HepG2 (cell line): ENCODE data around the gene CTXN3. TPM values are rescaled to one million over a fixed set of nuclear protein-coding genes. Genes with fewer than 3 reads are reported as not detected.

Experiments
- ATAC-seq: fragments of 200-7000 bp; cut with Tn5 transposase; 3 replicates; pipeline ENCODE4 v1.9.1; 2020; ENCODE audit warnings: mild to moderate bottlenecking, moderate library complexity
- BruUV-seq: library from RNA; stranded (reverse); fragments of 400-500 nt; replicated peaks from 2 replicates; lab custom pipeline; 2021; lab: Mats Ljungman, UMichigan
- CTCF ChIA-PET: fragments of 300-600 bp; formaldehyde crosslinking; extraction: SDS; loops from one replicate; lab custom pipeline; 2021; ENCODE audit warnings: low total read pairs, inconsistent platforms, low intra/inter-chr PET ratio; lab: Yijun Ruan, JAX
- POLR2A ChIA-PET: fragments of 350-600 bp; sonication (Branson Sonifier 250); formaldehyde crosslinking; loops from one replicate; lab custom pipeline; 2020; ENCODE audit warnings: antibody characterized with exemption, inconsistent platforms; lab: Yijun Ruan, JAX
- DNase-seq: peaks from one replicate; pipeline ENCODE4 v3.0.0-alpha.2; 2015; ENCODE audit warnings: low spot score
- FAIRE-seq: peaks from 3 replicates; lab custom pipeline; 2011; peaks lifted over from hg19 to GRCh38; lab: Jason Lieb, UNC
- H2AFZ ChIP-seq: one replicate; pipeline ENCODE4 v1.6.1; 2011; ENCODE audit warnings: low read length, inconsistent platforms
- H3K27ac ChIP-seq: fragments of 300-600 bp; 3 replicates; pipeline ENCODE4 v1.8.0; 2011; ENCODE audit warnings: mixed run types, mild to moderate bottlenecking, mixed read lengths, low read length, inconsistent platforms; ENCODE audit not compliant: insufficient read depth; ENCODE audit errors: extremely low read length
- H3K27me3 ChIP-seq, 2 experiments: fragments of 200-600 bp in 1 of 2; 2 replicates in 1 of 2; 3 replicates in 1 of 2; pipeline versions ENCODE4 v1.6.0 to v1.8.0; 2011; ENCODE audit warnings: low read length in 2 of 2, mild to moderate bottlenecking in 2 of 2, moderate library complexity in 2 of 2, inconsistent platforms in 1 of 2; ENCODE audit not compliant: insufficient read depth in 2 of 2, control insufficient read depth in 1 of 2
- H3K36me3 ChIP-seq, 2 experiments: fragments of 200-600 bp in 1 of 2; replicated peaks in 1 of 2; 2 replicates in 1 of 2; 3 replicates in 1 of 2; pipeline versions ENCODE4 v1.5.1 to v1.8.0; 2011; ENCODE audit warnings: low read length in 2 of 2, inconsistent platforms in 1 of 2; ENCODE audit not compliant: insufficient read depth in 2 of 2, control insufficient read depth in 1 of 2
- H3K4me1 ChIP-seq: 2 replicates; pipeline ENCODE4 v1.5.1; 2012; ENCODE audit warnings: low read length, inconsistent platforms; ENCODE audit not compliant: insufficient read depth
- H3K4me2 ChIP-seq: 2 replicates; pipeline ENCODE4 v1.6.0; 2011; ENCODE audit warnings: low read depth, low read length, inconsistent platforms
- H3K4me3 ChIP-seq, 3 experiments: fragments of 200-600 bp in 1 of 3; sonication (generic), shearing (Covaris generic) in 1 of 3; replicated peaks in 1 of 3; 2 replicates each; pipeline ENCODE4 v1.5.1; 2011 to 2016; ENCODE audit warnings: low read length in 3 of 3, inconsistent platforms in 2 of 3, low read depth in 2 of 3, mild to moderate bottlenecking in 2 of 3, control low read depth in 1 of 3, mixed read lengths in 1 of 3; ENCODE audit not compliant: insufficient read depth in 1 of 3
- H3K79me2 ChIP-seq: one replicate; pipeline ENCODE4 v1.6.1; 2011; ENCODE audit warnings: low read length, inconsistent platforms; ENCODE audit not compliant: insufficient read depth
- H3K9ac ChIP-seq: 2 replicates; pipeline ENCODE4 v1.6.0; 2011; ENCODE audit warnings: mild to moderate bottlenecking, low read depth, low read length, inconsistent platforms; ENCODE audit not compliant: insufficient read depth
- H3K9me3 ChIP-seq: 2 replicates; pipeline ENCODE4 v1.5.1; 2012; ENCODE audit warnings: mild to moderate bottlenecking, low read length
- H4K20me1 ChIP-seq: 2 replicates; pipeline ENCODE4 v1.6.0; 2011; ENCODE audit warnings: inconsistent platforms, mild to moderate bottlenecking, low read length, moderate library complexity; ENCODE audit not compliant: insufficient read depth
- ARID5B ChIP-seq: IDR thresholded peaks from 2 replicates; pipeline ENCODE4 v1.4.0; 2020; ENCODE audit warnings: mild to moderate bottlenecking, missing genetic modification reagents
- ZNF616 ChIP-seq: sonication (generic); formaldehyde crosslinking; IDR thresholded peaks from 2 replicates; pipeline ENCODE4 v1.5.0; 2020; ENCODE audit warnings: low read depth, mild to moderate bottlenecking, missing genetic modification reagents
- ZNF839 ChIP-seq: sonication (generic); formaldehyde crosslinking; IDR thresholded peaks from 2 replicates; pipeline ENCODE4 v1.4.0; 2020; ENCODE audit warnings: missing genetic modification reagents, mild to moderate bottlenecking, borderline replicate concordance
- ZSCAN21 ChIP-seq: sonication (generic); formaldehyde crosslinking; IDR thresholded peaks from 2 replicates; pipeline ENCODE4 v1.8.0; 2022; ENCODE audit warnings: mild to moderate bottlenecking, missing genetic modification reagents, moderate library complexity, borderline replicate concordance
- WGBS: methylation state at CpG from one replicate; pipeline ENCODE4 v1.1.6; 2017; ENCODE audit warnings: low lambda C conversion rate; 5-methylcytosine and 5-hydroxymethylcytosine counted together
- in situ Hi-C: cut with HindIII; loops from 2 replicates; pipeline ENCODE4 v1.10.0; 2017; ENCODE audit warnings: low pct_unique_long_range_greater_than_20kb; ENCODE audit not compliant: extremely low pct_ligation_motif_present
- intact Hi-C: fragments of 100-400 bp; cut with micrococcal nuclease; formaldehyde crosslinking; loops from one replicate; pipeline ENCODE4 v1.10.0; 2022; ENCODE audit not compliant: unreplicated experiment
- polyA plus RNA-seq, 8 experiments: library from polyadenylated mRNA; depleted of rRNA in 3 of 8; stranded (reverse) in 7 of 8; unstranded in 1 of 8; fragments of >200 nt; fragmentation: Illumina TruSeq in 4 of 8; extraction: Trizol in 4 of 8; gene quantifications; 2 replicates each; pipeline versions ENCODE4 v1.2.1 to v1.2.3, GENCODE V29; 2011 to 2016; ENCODE audit warnings: low read depth in 4 of 8, missing spikeins in 1 of 8, mixed read lengths in 1 of 8; ENCODE audit not compliant: insufficient read depth in 1 of 8
- total RNA-seq, 5 experiments: library from RNA; depleted of rRNA; stranded (reverse); fragments of >200 nt; fragmentation: Illumina TruSeq; extraction: Trizol; gene quantifications; 2 replicates each; pipeline ENCODE4 v1.2.3, GENCODE V29; 2016; ENCODE audit warnings: low read depth in 1 of 5
- TF ChIP-seq, protein P1 (sequence below): sonication (generic); formaldehyde crosslinking; conservative IDR thresholded peaks from 2 replicates; pipeline ENCODE4 v1.4.0; 2020; ENCODE audit warnings: missing genetic modification reagents
- TF ChIP-seq, protein P2 (sequence below): sonication (generic); formaldehyde crosslinking; IDR thresholded peaks from 2 replicates; pipeline ENCODE4 v1.5.1; 2020; ENCODE audit warnings: mild to moderate bottlenecking, missing genetic modification reagents

Gene CTXN3
- total and polyA plus RNA-seq, 2 of the 13 experiments (the other 11 are each of a cell fraction or from before 2014, with no cell fraction given), result not detected

GRCh38 chr5:127621601-127622325 is 27.1 kb upstream of the CTXN3 start:
- intact Hi-C loops, result no loop called here
- TF ChIP-seq ARID5B (CRISPR knock-in tag) (no peak), ZNF839 (no peak), ZSCAN21 (no peak), ZNF616 (no peak)
- TF ChIP-seq, protein P1, sequence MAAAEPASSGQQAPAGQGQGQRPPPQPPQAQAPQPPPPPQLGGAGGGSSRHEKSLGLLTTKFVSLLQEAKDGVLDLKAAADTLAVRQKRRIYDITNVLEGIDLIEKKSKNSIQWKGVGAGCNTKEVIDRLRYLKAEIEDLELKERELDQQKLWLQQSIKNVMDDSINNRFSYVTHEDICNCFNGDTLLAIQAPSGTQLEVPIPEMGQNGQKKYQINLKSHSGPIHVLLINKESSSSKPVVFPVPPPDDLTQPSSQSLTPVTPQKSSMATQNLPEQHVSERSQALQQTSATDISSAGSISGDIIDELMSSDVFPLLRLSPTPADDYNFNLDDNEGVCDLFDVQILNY (CRISPR knock-in tag), result no peak
- TF ChIP-seq, protein P2, sequence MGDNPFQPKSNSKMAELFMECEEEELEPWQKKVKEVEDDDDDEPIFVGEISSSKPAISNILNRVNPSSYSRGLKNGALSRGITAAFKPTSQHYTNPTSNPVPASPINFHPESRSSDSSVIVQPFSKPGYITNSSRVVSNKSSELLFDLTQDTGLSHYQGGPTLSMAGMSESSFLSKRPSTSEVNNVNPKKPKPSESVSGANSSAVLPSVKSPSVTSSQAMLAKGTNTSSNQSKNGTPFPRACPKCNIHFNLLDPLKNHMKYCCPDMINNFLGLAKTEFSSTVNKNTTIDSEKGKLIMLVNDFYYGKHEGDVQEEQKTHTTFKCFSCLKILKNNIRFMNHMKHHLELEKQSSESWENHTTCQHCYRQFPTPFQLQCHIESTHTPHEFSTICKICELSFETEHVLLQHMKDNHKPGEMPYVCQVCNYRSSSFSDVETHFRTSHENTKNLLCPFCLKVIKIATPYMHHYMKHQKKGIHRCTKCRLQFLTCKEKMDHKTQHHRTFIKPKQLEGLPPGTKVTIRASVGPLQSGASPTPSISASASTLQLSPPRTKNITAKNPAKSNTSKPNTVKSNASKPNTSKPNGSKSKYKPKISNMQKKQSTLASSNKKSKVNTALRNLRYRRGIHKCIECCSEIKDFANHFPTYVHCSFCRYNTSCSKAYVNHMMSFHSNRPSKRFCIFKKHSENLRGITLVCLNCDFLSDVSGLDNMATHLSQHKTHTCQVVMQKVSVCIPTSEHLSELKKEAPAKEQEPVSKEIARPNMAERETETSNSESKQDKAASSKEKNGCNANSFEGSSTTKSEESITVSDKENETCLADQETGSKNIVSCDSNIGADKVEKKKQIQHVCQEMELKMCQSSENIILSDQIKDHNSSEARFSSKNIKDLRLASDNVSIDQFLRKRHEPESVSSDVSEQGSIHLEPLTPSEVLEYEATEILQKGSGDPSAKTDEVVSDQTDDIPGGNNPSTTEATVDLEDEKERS, result no peak
- TF ChIP-seq, all 625 proteins: peak for 0

More at GRCh38 chr5:127621601-127622325, 27.1 kb upstream of the CTXN3 start:
- FAIRE-seq, result no peak
- ChIA-PET CTCF (no interaction called here), POLR2A (no interaction called here)
- Histone ChIP-seq H3K27ac (no peak overlapping the region), H3K27me3 (no peaks in the 10 kb centered on the region), H4K20me1 (no peaks in the 10 kb centered on the region), H2AFZ (no peak overlapping the region), H3K36me3 (no peaks in the 10 kb centered on the region), H3K4me1 (no peaks in the 10 kb centered on the region), H3K9ac (no peak overlapping the region), H3K79me2 (no peaks in the 10 kb centered on the region), H3K4me3 (no peak overlapping the region), H3K4me2 (no peak overlapping the region), H3K9me3 (no peaks in the 10 kb centered on the region)
- DNase-seq, result no peak
- no peak for ATAC-seq
- in situ Hi-C loops, result no loop called here
- 17% methylated on average over 4 of the region's 4 CpGs for WGBS
- no TSS peak for BruUV-seq
